OCI-LY3 (cell line): ENCODE results near the gene NMU.

Experiments used
- H2AFZ ChIP-seq: fragments of 200-600, 300-600 bp; shearing (Covaris generic); 2 replicates; pipeline ENCODE4 v1.6.0; 2014; ENCODE audit warnings: antibody characterized with exemption, low read depth, low read length
- H3K27ac ChIP-seq: fragments of 200-600, 300-600 bp; sonication (generic); 2 replicates; pipeline ENCODE4 v1.5.1; 2014; ENCODE audit warnings: mild to moderate bottlenecking, low read length, moderate library complexity, mixed read lengths
- H3K27me3 ChIP-seq: fragments of 200-600, 300-600 bp; sonication (generic); 2 replicates; pipeline ENCODE4 v1.6.1; 2014; ENCODE audit warnings: low read depth, low read length, mixed read lengths
- H3K36me3 ChIP-seq: fragments of 200-600, 300-600 bp; sonication (generic); replicated peaks from 2 replicates; pipeline ENCODE3; 2014; ENCODE audit warnings: low read depth, low read length, mixed read lengths
- H3K4me1 ChIP-seq: fragments of 300-600, 200-600 bp; sonication (generic); 2 replicates; pipeline ENCODE4 v1.6.1; 2014; ENCODE audit warnings: low read length, mixed read lengths
- H3K4me2 ChIP-seq: fragments of 200-600, 300-600 bp; sonication (generic); 2 replicates; pipeline ENCODE4 v1.6.1; 2014; ENCODE audit warnings: low read length, mixed read lengths
- H3K4me3 ChIP-seq: fragments of 300-600, 200-600 bp; sonication (generic); 2 replicates; pipeline ENCODE4 v1.5.1; 2014; ENCODE audit warnings: antibody characterized with exemption, mild to moderate bottlenecking, low read length, moderate library complexity
- H3K79me2 ChIP-seq: fragments of 300-600, 200-600 bp; shearing (Covaris generic); 2 replicates; pipeline ENCODE4 v1.6.1; 2014; ENCODE audit warnings: mild to moderate bottlenecking, low read length, mixed read lengths
- H3K9ac ChIP-seq: fragments of 300-600, 200-600 bp; shearing (Covaris generic); 2 replicates; pipeline ENCODE4 v1.6.0; 2014; ENCODE audit warnings: mild to moderate bottlenecking, low read length, moderate library complexity
- H3K9me3 ChIP-seq: fragments of 200-600, 300-600 bp; shearing (Covaris generic); 2 replicates; pipeline ENCODE4 v1.6.1; 2014; ENCODE audit warnings: low read length, mixed read lengths; ENCODE audit not compliant: insufficient read depth
- H4K20me1 ChIP-seq: fragments of 200-600, 300-600 bp; sonication (generic); 2 replicates; pipeline ENCODE4 v1.6.1; 2016; ENCODE audit warnings: low read length, mixed read lengths; ENCODE audit not compliant: insufficient read depth
- CTCF ChIP-seq: fragments of 200-600, 300-600 bp; sonication (generic); IDR thresholded peaks from 2 replicates; pipeline ENCODE4 v1.5.1; 2014; ENCODE audit warnings: antibody characterized with exemption, low read length, low read depth
- EZH2phosphoT487 ChIP-seq: fragments of 200-600 bp; shearing (Covaris generic); IDR thresholded peaks from 2 replicates; pipeline ENCODE4 v1.6.1; 2018; ENCODE audit warnings: antibody characterized with exemption, mixed run types, low read depth

NMU gene

GRCh38 chr4:55545641-55546505, 90.2 kb downstream of the NMU start:
- peaks cover 29% of the 10 kb centered on the region for H3K4me1 ChIP-seq
- H2AFZ ChIP-seq, result peak overlapping the region; percentile 22; the same call in 1 of the 2 replicates
- peak overlapping the region; percentile 90 for H3K4me3 ChIP-seq
- TF ChIP-seq EZH2phosphoT487 (no peak), CTCF (no peak)
- peak overlapping the region; percentile 93 for H3K9ac ChIP-seq
- no peaks in the 10 kb centered on the region for H3K9me3 ChIP-seq
- H4K20me1 ChIP-seq, result peaks cover 25% of the 10 kb centered on the region
- peaks cover 10% of the 10 kb centered on the region; the same call in 1 of the 2 replicates for H3K27me3 ChIP-seq
- H3K4me2 ChIP-seq, result peak overlapping the region; percentile 75
- H3K27ac ChIP-seq, result peak overlapping the region; percentile 85
- no peaks in the 10 kb centered on the region for H3K36me3 ChIP-seq
- H3K79me2 ChIP-seq, result peaks cover 50% of the 10 kb centered on the region
